ENCODE results near the gene SLC22A17. TPM values are rescaled to one million over a fixed set of nuclear protein-coding genes. Genes with fewer than 3 reads are reported as not detected.
A peak's percentile ranks its signal among the peaks of the same experiment; 100 is the strongest.

The SLC22A17 gene
- total and polyA plus RNA-seq, 9 of the 15 experiments (the other 6 are each of a cell fraction or from before 2014, with no cell fraction given), result 0.07 to 0.09 TPM; not detected in 7

GRCh38 chr14:23301288-23301968 lies 51.3 kb downstream of the SLC22A17 start (continued):
- TF ChIP-seq HMGXB4 (CRISPR knock-in tag; IDR thresholded peaks at IDR 0.05), result peak; percentile 82
- no peak for TF ChIP-seq HNRNPUL1 (IDR thresholded peaks at IDR 0.05; ENCODE audit: low read length)
- peak in 1 of 2 experiments; percentile 28; a peak in 1 of 4 replicates for TF ChIP-seq TRIM24 (IDR thresholded peaks at IDR 0.05)
- no peak for TF ChIP-seq ZNF592 (IDR thresholded peaks at IDR 0.05)
- TF ChIP-seq POLR2AphosphoS5 (IDR thresholded peaks at IDR 0.05; ENCODE audit: control insufficient read depth, insufficient read depth, low read depth, low read length), result peak; percentile 54; the same call in 1 of the 2 replicates
- TF ChIP-seq LEF1 (IDR thresholded peaks at IDR 0.05), result no peak; the same call in 1 of the 2 replicates
- TF ChIP-seq SAP30 (IDR thresholded peaks at IDR 0.05; ENCODE audit: borderline replicate concordance, insufficient read depth, low read depth, low read length, poor library complexity, severe bottlenecking), result no peak
- peak; percentile 64 for TF ChIP-seq PHF20 (IDR thresholded peaks at IDR 0.05; ENCODE audit: partially characterized antibody)
- peak in 1 of 2 experiments; percentile 100; a peak in 2 of 4 replicates for TF ChIP-seq ZNF639 (CRISPR knock-in tag; conservative IDR thresholded peaks at IDR 0.05 in 1 of 2, IDR thresholded peaks at IDR 0.05 in 1 of 2)
- peak; percentile 71; the same call in 1 of the 2 replicates for TF ChIP-seq ZKSCAN1 (IDR thresholded peaks at IDR 0.05; ENCODE audit: low read depth, low read length)
- peak; percentile 39; the same call in 1 of the 2 replicates for TF ChIP-seq SMC3 (conservative IDR thresholded peaks at IDR 0.05; ENCODE audit: insufficient read depth, low read depth, low read length)
- no peak for TF ChIP-seq MCM2 (IDR thresholded peaks at IDR 0.05; ENCODE audit: low read depth)
- peak; percentile 93 for TF ChIP-seq ZNF316 (IDR thresholded peaks at IDR 0.05)
- peak; percentile 49; the same call in 1 of the 2 replicates for TF ChIP-seq ZBTB12 (CRISPR knock-in tag; IDR thresholded peaks at IDR 0.05)
- TF ChIP-seq ZBTB26 (CRISPR knock-in tag; IDR thresholded peaks at IDR 0.05), result no peak
- TF ChIP-seq SREBF1 (IDR thresholded peaks at IDR 0.05; ENCODE audit: borderline replicate concordance, low read depth, low read length), result peak; percentile 71; the same call in 1 of the 2 replicates
